ENCODE measurements around the gene DTD1.

DTD1 gene

GRCh38 chr20:18767676-18768075, 179.8 kb downstream of the DTD1 start (continued):
- TF ChIP-seq HIC1 (tag by site-specific recombination; IDR thresholded peaks at IDR 0.05), result no peak
- TF ChIP-seq ZNF561 (tag by site-specific recombination; IDR thresholded peaks at IDR 0.05; ENCODE audit: borderline replicate concordance), result no peak
- TF ChIP-seq ZNF211 (tag by site-specific recombination; IDR thresholded peaks at IDR 0.05; ENCODE audit: low read depth), result no peak
- TF ChIP-seq ZNF558 (tag by site-specific recombination; IDR thresholded peaks at IDR 0.05), result no peak

- H3K36me3 ChIP-seq (ENCODE audit: control insufficient read depth in 2 of 2, insufficient read depth in 1 of 2, low read length in 2 of 2), result no peaks in the 10 kb centered on the region
- ChIA-PET POLR2A (no interaction called here), CTCF (interaction anchor here (0.7 kb wide), 1 partner anchor 54 kb away, joined by 3 read pairs; no protein-coding TSS in a partner anchor)
- H3K4me3 ChIP-seq (ENCODE audit: low read depth, low read length), result no peak overlapping the region
- TF ChIP-seq KLF7 (tag by site-specific recombination; IDR thresholded peaks at IDR 0.05; ENCODE audit: borderline replicate concordance) (0 out of 2 replicates have a peak, but pooled peaks have one; percentile 33), ZNF175 (tag by site-specific recombination; IDR thresholded peaks at IDR 0.05) (no peak), ZFP37 (tag by site-specific recombination; IDR thresholded peaks at IDR 0.05) (no peak), ZNF391 (tag by site-specific recombination; IDR thresholded peaks at IDR 0.05; ENCODE audit: borderline replicate concordance, low read depth) (no peak), SCRT2 (tag by site-specific recombination; IDR thresholded peaks at IDR 0.05) (no peak), ZNF18 (tag by site-specific recombination; IDR thresholded peaks at IDR 0.05) (no peak), KLF9 (tag by site-specific recombination; IDR thresholded peaks at IDR 0.05; ENCODE audit: low read depth) (0 out of 2 replicates have a peak, but pooled peaks have one; percentile 39), KLF1 (tag by site-specific recombination; IDR thresholded peaks at IDR 0.05) (peak; percentile 94), ZBTB7A (tag by site-specific recombination; IDR thresholded peaks at IDR 0.05; ENCODE audit: low read depth) (no peak), ZNF350 (tag by site-specific recombination; IDR thresholded peaks at IDR 0.05) (no peak), ZNF521 (tag by site-specific recombination; IDR thresholded peaks at IDR 0.05) (no peak), ZNF660 (tag by site-specific recombination; IDR thresholded peaks at IDR 0.05) (no peak), ZNF366 (tag by site-specific recombination; conservative IDR thresholded peaks at IDR 0.05) (no peak), ZNF239 (tag by site-specific recombination; IDR thresholded peaks at IDR 0.05) (no peak), PRDM4 (tag by site-specific recombination; IDR thresholded peaks at IDR 0.05) (no peak)
- TF ChIP-seq, protein P1, sequence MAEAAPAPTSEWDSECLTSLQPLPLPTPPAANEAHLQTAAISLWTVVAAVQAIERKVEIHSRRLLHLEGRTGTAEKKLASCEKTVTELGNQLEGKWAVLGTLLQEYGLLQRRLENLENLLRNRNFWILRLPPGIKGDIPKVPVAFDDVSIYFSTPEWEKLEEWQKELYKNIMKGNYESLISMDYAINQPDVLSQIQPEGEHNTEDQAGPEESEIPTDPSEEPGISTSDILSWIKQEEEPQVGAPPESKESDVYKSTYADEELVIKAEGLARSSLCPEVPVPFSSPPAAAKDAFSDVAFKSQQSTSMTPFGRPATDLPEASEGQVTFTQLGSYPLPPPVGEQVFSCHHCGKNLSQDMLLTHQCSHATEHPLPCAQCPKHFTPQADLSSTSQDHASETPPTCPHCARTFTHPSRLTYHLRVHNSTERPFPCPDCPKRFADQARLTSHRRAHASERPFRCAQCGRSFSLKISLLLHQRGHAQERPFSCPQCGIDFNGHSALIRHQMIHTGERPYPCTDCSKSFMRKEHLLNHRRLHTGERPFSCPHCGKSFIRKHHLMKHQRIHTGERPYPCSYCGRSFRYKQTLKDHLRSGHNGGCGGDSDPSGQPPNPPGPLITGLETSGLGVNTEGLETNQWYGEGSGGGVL (tag by site-specific recombination; IDR thresholded peaks at IDR 0.05), result no peak
- TF ChIP-seq, protein P2, sequence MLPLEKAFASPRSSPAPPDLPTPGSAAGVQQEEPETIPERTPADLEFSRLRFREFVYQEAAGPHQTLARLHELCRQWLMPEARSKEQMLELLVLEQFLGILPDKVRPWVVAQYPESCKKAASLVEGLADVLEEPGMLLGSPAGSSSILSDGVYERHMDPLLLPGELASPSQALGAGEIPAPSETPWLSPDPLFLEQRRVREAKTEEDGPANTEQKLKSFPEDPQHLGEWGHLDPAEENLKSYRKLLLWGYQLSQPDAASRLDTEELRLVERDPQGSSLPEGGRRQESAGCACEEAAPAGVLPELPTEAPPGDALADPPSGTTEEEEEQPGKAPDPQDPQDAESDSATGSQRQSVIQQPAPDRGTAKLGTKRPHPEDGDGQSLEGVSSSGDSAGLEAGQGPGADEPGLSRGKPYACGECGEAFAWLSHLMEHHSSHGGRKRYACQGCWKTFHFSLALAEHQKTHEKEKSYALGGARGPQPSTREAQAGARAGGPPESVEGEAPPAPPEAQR (tag by site-specific recombination; IDR thresholded peaks at IDR 0.05), result no peak
- H3K9me3 ChIP-seq (ENCODE audit: control insufficient read depth, insufficient read depth, low read depth, low read length), result no peaks in the 10 kb centered on the region
- no peak overlapping the region for H3K27ac ChIP-seq (ENCODE audit: extremely low read depth, low read depth, low read length)
- no peaks in the 10 kb centered on the region for H3K4me1 ChIP-seq (ENCODE audit: control insufficient read depth, insufficient read depth, low read length)
Measured at GRCh38 chr20:18773566-18773965, 185.7 kb downstream of the DTD1 start.

All from HEK293 (cell line).